Stimulated activated CD8-positive, alpha-beta memory T cell treated with anti-CD3 and anti-CD28 coated beads, Interleukin-7, amount 100 ng/mL, for 4 hours (primary cell): ENCODE results near the gene CEP41.

Experiments used
- DNase-seq, 2 donors: peaks; one replicate each; pipeline ENCODE4 v3.0.0-alpha.2; 2020; ENCODE audit warnings: low read depth in 2 of 2

CEP41 gene, protein sequence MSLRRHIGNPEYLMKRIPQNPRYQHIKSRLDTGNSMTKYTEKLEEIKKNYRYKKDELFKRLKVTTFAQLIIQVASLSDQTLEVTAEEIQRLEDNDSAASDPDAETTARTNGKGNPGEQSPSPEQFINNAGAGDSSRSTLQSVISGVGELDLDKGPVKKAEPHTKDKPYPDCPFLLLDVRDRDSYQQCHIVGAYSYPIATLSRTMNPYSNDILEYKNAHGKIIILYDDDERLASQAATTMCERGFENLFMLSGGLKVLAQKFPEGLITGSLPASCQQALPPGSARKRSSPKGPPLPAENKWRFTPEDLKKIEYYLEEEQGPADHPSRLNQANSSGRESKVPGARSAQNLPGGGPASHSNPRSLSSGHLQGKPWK

DNA sequence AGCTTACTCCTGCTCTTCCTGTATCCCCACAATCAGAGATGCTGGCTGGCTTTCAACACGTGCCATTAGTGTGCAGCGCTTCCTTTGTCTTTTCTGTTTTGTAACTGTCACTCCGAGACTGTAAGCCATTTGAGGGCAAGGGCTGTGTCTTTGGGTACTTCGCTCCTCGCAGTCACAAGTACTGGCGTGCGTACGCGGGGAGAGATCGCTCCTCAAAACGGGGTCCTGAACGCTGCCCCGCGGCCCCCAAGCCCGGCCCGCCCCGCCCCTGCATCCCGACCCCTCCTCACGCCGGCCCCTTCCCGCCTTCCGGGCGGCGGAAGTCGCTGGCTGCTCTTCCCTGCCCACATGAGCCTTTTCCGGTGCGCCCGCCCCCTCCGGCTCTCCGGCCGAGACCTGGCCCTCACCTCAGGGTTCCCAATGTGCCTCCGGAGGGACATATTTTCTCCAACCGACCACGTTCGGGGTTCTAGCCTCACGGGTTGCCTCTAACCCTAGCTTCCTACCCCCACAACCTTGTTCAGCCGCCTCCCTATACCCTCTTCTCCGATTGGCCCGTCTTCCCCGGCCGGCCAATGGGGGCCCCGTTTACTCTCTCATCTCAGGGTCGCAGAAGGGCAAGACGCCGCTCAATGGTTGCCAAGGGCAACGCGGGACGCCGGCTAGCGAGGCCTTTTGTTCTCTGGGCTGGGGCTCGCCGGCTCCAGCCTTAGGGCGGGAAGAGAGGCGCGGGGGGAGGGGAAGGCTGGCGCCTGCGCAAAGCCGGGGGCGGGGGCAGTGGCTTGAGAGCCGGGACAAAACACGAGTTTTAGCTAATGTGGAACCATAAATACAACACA lies at the start of gene CEP41:
CEP41 (minus strand) TSS at position 490 of the 839 bp plus-strand sequence; CDS start at position 440, 50 bp downstream.
- DNase-seq, result peak; percentile 82 to 86

DNA sequence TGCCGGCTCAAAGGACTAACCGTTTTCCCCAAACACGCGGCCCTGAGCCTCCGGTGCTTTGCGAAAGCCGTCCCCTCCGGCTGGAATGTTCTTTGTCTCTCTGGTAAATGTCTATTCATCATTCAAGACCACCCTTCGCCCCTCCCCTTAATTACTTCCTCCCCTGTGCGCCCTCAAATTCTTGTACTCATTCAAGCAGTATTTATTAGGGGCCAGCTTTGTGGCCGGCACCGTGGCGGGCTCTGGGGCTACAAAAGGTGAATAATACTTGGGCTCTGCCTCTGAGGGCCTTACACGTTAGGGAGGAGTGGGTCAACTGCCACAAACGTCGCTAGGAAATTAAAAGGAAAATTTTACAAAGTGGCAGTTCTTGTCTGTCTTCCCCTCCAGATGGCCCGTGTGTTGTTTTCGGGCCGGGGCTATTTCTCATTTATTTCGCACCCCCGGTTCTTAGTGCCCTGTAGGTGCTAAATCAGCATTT lies 49.5 kb upstream of the CEP41 start:
- no peak for DNase-seq

DNA sequence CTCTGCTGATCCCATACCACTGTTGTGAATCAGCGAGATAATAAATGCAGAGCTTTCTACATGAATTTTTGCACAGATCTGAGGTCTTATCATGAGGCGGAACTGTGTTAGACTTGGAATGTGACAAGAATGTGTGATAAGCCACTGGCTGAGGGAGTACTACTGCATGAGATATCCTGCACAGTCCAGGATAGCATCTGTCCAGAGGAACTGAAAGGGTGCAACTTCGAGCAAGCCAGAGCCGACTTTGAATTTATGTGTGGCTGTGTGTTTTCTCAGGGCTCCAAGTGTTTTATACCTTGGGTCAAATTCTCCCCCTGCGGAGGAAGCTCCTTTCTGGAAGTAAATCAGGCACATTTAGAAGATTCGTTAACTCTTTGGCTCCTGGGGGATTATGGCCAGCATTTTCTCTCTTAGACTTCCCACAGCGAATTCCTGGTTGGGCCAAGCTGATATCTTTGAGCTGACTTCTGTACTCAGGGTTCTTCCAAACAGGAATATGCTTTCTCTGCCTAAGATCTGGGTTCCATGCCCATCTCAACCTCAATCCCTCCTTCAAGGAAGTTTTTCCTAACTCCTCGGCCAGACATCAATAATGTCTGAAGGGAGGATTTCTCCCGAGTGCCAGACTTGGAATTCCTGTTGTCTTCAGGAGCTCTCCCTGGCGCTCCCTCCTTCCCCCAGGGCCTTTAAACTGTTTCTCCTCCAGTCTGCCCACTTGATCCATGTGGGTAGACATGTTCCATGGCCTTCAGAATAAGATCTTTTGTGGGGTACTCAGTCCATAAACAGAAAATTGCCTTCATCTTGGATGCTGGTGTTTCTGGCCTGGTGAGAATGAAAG lies 48.5 kb upstream of the CEP41 start:
- no peak for DNase-seq

DNA sequence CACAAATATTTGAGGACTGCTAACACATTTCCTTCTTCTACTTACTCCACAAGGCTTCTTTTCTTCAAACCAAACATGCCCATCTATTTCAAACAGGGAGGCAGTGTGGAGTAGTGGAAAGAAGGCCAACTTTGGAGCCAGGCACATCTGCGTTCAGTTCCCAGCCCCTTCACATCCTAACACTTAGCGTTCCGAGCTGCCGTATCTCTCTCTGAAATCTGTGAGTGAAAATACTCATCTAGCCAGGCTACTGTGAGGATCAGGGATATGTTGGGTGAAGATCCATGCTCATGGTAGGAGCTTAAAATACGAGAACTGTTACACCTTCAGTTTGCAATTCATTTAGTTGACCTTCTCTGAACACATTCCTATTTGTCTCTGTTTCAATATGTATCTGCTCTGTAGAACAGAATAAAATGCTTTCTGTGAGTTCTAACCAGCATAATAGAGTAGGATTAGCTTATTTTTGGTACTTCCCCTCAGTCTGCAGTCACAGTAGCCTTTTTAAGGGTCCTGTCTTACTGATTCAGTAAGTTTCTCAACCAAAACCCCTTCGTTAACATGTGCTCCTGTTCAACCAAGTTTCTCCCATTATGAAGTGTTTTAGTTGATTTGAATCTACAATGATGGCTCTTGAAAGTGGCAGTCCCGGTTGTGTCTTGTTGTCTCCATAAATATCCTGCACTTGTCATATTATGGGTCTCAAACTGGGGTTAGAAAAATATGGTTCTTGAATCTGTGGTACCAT lies 47.8 kb upstream of the CEP41 start:
- DNase-seq, result no peak

DNA sequence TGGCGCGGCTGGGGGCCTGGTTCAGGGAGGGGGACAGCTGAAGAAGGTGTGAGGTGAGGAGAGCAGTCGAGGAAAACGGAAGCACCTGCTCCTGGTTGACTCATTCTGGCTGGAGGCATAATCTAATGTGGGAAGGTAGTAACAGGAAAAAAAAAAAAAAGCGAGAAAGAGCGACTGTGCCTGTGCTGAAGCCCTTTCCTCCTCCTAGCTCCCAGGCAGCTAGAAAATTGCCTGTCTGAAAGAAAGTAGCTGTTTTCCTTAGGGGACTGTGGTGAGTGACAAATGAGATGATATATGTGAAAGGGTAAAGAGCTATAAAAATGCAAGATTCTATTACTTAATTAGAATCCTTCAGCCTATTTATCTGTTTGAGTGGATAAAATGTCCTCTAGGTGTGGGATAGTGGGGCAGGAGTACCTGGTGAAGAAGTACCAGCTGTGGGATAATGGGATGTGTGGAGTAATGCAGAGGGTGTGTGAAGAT lies 46.2 kb upstream of the CEP41 start:
- DNase-seq, result no peak

DNA sequence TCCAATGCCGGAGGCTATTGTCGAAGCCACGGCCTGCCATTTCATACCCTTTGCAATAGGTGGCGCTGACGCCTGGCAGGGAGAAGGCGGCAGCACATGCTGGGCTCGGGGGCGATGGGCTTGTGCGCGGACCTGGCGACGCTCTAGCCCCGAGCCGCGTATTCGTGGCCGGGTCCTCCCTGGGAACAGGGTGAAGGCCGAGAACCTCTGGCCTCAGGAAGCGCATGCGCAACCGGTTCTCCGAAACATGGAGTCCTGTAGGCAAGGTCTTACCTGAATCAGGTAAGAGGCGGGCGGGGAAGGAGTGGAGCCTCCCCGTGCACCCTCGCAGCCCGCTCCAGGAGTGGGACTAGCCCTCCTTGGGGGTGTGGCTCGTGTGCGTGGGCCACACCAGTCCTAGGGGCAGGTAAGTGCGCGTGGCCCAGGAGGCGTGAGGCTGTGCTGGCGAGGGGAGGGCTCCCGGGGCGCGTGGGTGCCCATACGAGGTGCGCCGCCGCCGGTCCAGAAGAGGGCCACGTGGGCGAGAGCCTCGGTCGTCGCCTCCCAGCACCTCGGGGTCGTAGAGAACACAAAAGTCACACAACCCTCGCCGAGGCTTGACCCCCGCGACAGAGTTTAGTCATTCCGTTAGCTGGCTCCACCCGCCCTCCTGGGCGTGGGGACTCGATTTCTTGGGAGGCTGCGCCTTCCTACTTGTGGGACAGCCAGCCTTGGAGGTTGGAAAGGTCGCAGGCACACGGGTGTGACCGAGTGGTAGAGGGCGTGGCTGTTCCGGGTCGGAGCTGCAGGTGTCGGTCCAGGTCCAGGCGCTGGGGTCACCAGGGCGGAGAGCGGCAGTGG lies 45.5 kb upstream of the CEP41 start:
- peak; percentile 21 to 54 for DNase-seq

DNA sequence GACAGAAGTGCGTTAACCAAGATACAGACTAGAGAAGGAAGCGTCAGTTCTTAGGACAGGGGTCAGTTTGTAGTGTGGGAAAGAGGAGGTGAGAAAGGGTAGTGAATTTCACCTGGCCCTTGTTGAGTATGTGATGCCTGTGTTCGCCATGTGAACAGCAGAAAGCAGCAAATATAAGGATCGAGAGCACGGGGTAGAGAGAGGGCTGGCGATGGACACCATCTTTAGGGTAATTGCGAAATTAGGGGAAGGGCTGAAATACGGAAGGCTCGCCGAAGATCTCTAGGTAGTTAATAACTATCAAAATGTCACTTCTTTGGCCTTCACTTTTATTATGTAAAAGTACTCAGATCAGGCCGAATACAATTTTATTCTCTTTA lies 44.9 kb upstream of the CEP41 start:
- DNase-seq, result no peak

DNA sequence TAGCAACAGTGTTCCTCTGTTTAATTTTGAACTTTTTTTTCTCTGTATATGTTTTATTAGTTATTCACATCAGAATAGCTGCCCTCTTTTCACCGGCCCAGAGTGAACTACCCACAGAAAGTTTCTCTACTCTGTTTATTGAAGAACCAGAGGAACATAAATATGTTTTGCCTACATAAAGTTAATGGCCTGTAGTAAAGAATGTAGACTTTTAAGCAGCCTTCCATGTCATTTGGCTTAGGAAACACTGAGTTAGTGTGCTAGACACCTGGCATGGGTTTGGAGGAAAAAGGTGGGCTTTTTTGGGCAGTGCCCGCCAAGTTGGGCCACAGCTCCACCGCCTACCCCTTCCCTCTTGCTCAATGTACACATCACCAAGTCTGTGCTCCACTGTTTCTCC lies 42.2 kb upstream of the CEP41 start:
- no peak for DNase-seq

DNA sequence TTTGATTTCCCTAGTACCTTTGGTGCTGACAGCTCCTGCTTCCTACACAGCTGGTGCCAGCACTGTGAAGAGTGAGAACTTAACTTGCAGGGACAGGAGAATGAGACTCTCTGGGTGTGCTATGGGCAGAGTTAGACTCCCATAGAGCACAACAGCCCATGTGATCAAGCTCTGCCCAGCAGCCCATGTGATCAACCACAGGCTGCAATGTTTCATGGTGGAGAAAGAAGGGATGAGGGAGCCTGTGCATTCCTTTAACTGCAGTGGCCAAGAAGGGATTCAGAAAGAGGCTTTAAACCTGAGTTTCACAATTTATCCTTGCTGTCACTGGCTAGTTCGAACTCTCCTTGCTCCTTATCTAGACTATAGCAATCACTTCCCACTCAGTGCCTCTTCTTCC lies 41.1 kb upstream of the CEP41 start:
- no peak for DNase-seq

DNA sequence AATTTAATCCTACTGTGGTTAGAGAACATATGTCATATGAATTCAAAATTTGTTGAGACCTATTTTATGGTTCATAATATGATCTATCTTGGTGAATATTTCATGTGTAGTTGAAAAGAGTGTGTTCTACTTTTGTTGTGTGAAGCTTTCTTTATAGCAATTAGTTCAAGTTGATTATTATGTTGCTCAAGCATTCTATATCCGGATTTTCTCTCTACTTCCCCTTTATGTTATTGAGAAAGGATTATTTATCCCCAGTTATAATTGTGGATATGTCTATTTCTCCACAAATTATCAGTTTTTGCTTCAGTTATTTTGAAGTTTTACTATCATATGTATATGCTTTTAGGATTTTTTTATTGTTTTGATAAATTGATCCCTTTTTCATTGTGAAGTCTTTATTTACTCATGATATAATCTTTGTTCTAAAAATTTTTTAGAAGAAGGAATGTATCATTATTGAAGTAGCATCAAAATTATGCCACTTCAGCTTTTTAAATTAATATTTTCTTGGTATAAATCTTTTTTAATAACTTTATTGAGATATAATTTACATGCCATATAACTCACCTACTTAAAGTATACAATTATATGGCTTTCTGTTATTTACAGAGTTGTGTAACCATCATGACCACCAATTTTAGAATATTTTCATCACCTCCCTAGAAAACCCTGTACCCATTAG lies 39.0 kb upstream of the CEP41 start:
- DNase-seq, result no peak

DNA sequence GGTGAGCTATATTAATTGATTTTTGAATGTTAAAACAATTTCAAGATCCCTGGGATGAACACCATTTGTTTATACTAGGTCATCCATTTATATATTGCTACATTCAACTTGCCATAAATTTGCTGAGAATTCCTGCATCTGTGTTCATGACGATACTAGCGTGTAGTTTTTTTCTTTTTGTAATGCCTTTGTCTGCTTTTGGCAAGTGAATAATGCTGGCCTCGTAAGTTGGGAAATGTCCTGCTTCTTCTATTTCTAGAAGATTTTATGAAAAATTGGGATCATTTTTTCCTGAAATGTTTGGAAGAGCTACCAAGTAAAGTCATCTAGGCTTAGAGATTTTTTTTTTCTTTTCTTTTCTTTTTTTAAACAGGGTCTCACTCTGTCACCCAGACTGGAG lies 38.2 kb upstream of the CEP41 start:
- no peak for DNase-seq

DNA sequence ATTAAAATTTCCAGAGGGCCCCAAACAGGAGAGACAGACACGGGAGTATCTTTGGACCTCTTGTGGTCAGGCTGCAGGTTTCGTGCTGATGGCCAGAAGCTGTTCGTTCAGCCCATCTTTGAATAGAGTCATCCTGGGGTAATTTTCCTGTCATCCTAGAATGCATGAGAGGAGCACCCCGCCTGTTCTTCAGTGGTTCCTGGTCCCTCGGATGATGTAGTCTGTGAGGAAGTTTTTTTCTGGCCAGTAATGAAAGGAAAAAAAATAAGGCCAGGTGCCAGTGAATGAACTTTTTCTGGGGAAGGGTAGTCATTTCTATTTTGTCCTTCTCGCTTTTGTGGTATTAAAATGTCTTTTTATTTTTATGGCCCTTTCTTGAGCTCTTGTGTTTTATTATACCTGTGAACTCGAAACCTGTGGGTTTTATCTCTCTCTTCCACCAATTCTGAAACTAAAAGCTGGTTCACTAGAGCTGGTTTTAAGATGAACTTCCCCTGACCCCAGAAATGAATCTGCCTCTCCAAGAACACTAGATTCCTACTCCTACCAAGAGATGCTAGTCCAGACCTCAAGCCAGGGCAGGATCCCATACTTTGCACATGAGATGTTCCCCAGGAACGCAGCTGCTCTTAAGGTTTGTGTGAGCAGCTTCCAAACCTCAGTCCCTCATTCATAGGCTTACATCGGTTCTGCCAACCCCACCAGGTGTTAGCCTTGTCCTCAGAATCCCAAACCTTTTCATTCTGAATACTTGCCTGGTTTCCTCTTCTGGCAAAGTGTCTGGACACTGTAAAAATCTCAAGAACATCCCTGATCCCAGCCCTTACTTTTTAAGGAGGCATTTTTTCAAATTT lies 35.7 kb upstream of the CEP41 start:
- DNase-seq, result no peak

DNA sequence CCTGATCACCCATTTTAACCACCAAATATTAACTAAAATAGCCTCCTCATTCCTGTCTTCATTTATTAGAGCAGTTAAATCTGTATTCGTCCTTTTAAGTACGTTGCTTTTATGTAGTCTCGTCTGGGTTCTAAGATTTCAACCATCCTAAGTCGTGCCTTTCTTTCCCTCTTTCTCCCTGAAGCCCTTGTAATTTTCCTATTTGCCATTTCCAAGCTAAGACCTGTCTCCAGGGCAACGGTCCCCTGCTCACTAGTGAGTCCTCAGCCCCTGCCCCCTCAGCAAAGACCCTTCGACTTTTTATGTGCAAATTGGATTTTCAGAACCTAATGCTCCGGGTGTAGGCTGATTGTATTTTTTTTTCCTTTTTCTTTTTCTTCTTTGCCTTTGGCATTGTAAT lies 35.0 kb upstream of the CEP41 start:
- DNase-seq, result no peak

DNA sequence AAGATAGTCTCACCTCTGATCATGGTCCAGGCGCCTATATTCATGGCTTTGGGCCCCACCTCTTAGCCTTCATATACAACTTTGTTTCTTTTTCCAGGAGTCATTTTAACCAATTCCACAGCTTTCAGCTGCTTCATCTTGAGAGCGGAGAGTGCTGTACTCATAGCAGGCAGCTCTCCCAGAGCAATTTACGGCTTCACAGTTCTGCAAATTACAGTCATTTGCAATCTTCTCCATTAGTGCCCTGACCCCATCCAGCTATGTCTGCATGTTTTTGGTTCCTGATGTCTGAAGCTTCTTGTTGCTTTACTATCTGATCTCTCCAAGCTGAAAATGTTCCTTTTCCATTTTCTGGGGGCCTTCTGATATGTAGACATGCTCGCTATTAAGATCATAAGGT lies 33.1 kb upstream of the CEP41 start:
- no peak for DNase-seq

DNA sequence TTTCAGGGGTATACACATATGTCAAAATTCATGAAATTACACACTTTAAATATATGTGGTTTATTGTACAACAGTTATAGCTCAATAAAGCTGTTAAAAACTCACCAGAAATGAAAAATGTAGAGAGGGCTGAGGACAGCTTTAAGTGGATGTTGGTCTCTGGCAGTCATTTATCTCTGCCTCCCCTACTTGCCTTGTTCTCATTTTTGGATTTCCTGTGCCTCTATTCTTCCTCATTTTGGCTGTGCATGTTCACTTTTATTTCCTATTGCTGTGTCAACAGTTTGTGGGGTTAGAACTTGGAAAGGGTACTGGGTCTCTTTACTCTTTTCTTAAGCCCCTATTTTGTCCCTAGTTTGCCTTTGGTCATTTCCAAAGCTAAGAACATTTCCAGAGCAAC lies 32.5 kb upstream of the CEP41 start:
- no peak for DNase-seq

DNA sequence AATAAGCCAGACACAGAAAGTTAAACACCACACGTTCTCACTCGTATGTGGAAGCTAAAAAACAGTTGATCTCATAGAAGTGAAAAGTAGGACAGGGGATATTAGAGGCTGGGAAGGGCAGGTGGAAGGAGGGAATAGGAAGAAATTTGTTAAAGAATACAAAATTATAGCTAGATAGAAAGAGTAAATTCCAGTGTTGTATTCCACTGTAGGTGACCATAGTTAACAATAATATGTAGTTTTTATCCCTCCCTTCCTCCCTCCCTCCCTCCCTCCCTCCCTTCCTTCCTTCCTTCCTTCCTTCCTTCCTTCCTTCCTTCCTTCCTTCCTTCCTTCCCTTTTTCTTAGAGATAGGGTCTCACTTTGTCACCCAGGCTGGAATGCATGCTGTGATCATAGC lies 31.2 kb upstream of the CEP41 start:
- no peak for DNase-seq

DNA sequence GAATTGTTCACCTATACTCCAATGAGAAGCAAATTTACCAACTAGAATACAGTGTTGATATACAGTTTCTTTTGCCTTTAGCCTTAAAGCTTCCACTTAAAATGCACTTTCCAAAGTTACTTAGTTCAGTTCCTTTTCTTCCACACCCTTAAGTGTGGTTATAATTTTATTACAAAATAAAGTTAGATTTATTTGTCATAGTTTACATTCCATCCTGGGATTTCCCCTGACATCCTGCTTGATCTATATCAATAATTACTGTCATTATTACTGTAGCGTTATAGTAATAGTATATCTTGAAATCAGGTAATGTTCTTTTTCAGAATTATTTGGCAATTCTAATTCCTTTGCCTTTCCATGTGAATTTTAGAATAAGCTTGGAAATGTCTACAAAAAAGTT lies 27.8 kb upstream of the CEP41 start:
- no peak for DNase-seq

DNA sequence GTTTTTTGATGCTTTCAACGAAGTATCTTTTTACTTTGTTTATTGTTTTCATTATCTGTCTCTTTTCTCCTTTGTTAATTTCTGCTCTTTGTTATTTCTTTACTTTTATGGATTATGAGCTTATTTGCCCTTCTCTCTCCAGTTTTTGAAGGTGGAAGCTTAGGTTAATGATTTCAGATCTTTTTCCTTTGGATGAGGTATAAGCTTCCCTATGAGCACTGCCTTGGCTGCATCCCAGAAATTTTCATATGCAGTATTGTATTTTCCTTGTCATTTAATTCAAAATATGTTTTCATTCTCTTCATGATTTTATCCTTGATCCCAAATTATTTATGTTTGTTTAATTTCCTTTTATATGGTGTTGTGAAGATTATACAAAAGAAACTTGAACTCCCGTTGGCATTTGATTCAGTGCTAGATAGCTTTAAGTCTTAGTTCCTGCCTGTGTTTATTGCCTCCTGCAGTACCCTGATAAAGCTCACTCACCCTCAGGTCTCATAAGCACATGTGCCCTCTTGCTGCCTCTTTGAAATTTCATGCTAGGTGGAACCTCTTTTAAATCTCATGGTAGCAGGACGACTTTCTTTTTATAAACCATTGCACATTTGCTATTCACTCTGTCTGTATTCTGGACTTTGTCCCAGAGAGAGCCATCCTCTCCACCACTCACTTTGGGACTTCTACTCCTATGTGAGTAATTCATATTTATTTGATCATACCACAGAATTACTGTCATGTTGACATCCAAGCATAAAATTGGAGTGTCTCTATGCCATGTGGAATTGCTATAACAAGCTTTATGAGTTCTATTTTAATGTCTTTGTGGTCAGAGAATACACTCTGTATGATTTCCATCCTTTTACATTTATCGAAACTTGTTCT lies 23.0 kb upstream of the CEP41 start:
- no peak for DNase-seq
